CD14-positive monocyte (primary cell): ENCODE data around the gene SHROOM3. TPM values are rescaled to one million over a fixed set of nuclear protein-coding genes. Genes with fewer than 3 reads are reported as not detected.

Source experiments
- DNase-seq, 3 donors: peaks; one replicate each; pipeline ENCODE4 v3.0.0-alpha.2; 2011 to 2022
- H2AFZ ChIP-seq: 2 replicates; pipeline ENCODE4 v1.6.0; 2012; ENCODE audit warnings: mild to moderate bottlenecking, low read depth, low read length, inconsistent platforms; ENCODE audit not compliant: insufficient read depth, poor library complexity, severe bottlenecking
- H3K27ac ChIP-seq, 2 donors: 1 replicate in 1 of 2; 2 replicates in 1 of 2; pipeline ENCODE4 v1.5.1; 2012 to 2013; ENCODE audit warnings: low read length in 2 of 2, control low read depth in 1 of 2, inconsistent platforms in 1 of 2, low read depth in 1 of 2, mild to moderate bottlenecking in 1 of 2
- H3K27me3 ChIP-seq, 2 donors: one replicate each; pipeline versions ENCODE4 v1.6.0 to v1.6.1; 2011 to 2013; ENCODE audit warnings: low read length in 2 of 2; ENCODE audit not compliant: control insufficient read depth in 2 of 2, insufficient read depth in 2 of 2
- H3K36me3 ChIP-seq, 2 donors: replicated peaks in 1 of 2; 1 replicate in 1 of 2; 2 replicates in 1 of 2; pipeline versions ENCODE4 v1.5.1 to v1.6.1; 2012 to 2013; ENCODE audit warnings: low read length in 2 of 2, control low read depth in 1 of 2, inconsistent platforms in 1 of 2, mild to moderate bottlenecking in 1 of 2; ENCODE audit not compliant: insufficient read depth in 2 of 2, control insufficient read depth in 1 of 2
- H3K4me1 ChIP-seq, 2 donors: 1 replicate in 1 of 2; 2 replicates in 1 of 2; pipeline versions ENCODE4 v1.5.1 to v1.6.1; 2012 to 2013; ENCODE audit warnings: low read length in 2 of 2, control low read depth in 1 of 2, inconsistent platforms in 1 of 2, mild to moderate bottlenecking in 1 of 2, moderate library complexity in 1 of 2; ENCODE audit not compliant: insufficient read depth in 2 of 2, control insufficient read depth in 1 of 2
- H3K4me2 ChIP-seq: replicated peaks from 2 replicates; pipeline ENCODE3; 2012; ENCODE audit warnings: low read length, moderate library complexity, mild to moderate bottlenecking; ENCODE audit not compliant: poor library complexity, severe bottlenecking; ENCODE audit errors: extremely low read depth
- H3K4me3 ChIP-seq, 3 experiments: fragments of 200-600 bp in 1 of 3; sonication (generic) in 1 of 3; replicated peaks in 1 of 3; 1 replicate in 2 of 3; 2 replicates in 1 of 3; pipeline ENCODE4 v1.5.1; 2011 to 2013; ENCODE audit warnings: low read length in 3 of 3, mild to moderate bottlenecking in 3 of 3, control low read depth in 2 of 3, low read depth in 2 of 3, inconsistent platforms in 1 of 3, moderate library complexity in 1 of 3
- H3K79me2 ChIP-seq: 2 replicates; pipeline ENCODE4 v1.6.0; 2012; ENCODE audit warnings: mild to moderate bottlenecking, control low read depth, inconsistent platforms, low read length, moderate library complexity; ENCODE audit not compliant: insufficient read depth
- H3K9ac ChIP-seq: 2 replicates; pipeline ENCODE4 v1.6.0; 2017; ENCODE audit warnings: low read length, mild to moderate bottlenecking; ENCODE audit not compliant: insufficient read depth, poor library complexity, severe bottlenecking
- H3K9me3 ChIP-seq, 2 donors: replicated peaks in 1 of 2; 1 replicate in 1 of 2; 2 replicates in 1 of 2; pipeline versions ENCODE4 v1.5.1 to v1.6.1; 2012 to 2013; ENCODE audit warnings: low read length in 2 of 2, control low read depth in 1 of 2; ENCODE audit not compliant: control insufficient read depth in 1 of 2, insufficient read depth in 1 of 2
- H4K20me1 ChIP-seq: 2 replicates; pipeline ENCODE4 v1.6.0; 2012; ENCODE audit warnings: mild to moderate bottlenecking, low read length, control low read depth, moderate library complexity; ENCODE audit not compliant: insufficient read depth
- H3K27ac Mint-ChIP-seq, 7 donors: one replicate each; pipeline ENCODE4 v1.8.0; 2020; ENCODE audit warnings: mild to moderate bottlenecking in 7 of 7, mixed read lengths in 7 of 7, moderate library complexity in 6 of 7, inconsistent platforms in 2 of 7
- H3K27me3 Mint-ChIP-seq, 3 donors: one replicate each; pipeline ENCODE4 v1.8.0; 2021 to 2022; ENCODE audit warnings: low read depth in 3 of 3, mild to moderate bottlenecking in 3 of 3, mixed read lengths in 3 of 3, moderate library complexity in 3 of 3, inconsistent platforms in 1 of 3
- H3K36me3 Mint-ChIP-seq, 2 donors: one replicate each; pipeline ENCODE4 v1.8.0; 2020; ENCODE audit warnings: mixed read lengths in 2 of 2, inconsistent platforms in 1 of 2, mild to moderate bottlenecking in 1 of 2
- H3K4me1 Mint-ChIP-seq: one replicate; pipeline ENCODE4 v1.8.0; 2020; ENCODE audit warnings: mild to moderate bottlenecking, mixed read lengths
- H3K4me3 Mint-ChIP-seq, 2 donors: one replicate each; pipeline ENCODE4 v1.8.0; 2020; ENCODE audit warnings: mild to moderate bottlenecking in 2 of 2, mixed read lengths in 2 of 2, moderate library complexity in 1 of 2
- H3K9me3 Mint-ChIP-seq, 7 donors: one replicate each; pipeline ENCODE4 v1.8.0; 2020 to 2022; ENCODE audit warnings: mixed read lengths in 7 of 7, mild to moderate bottlenecking in 6 of 7, moderate library complexity in 6 of 7, inconsistent platforms in 2 of 7
- WGBS: methylation state at CpG from one replicate; pipeline ENCODE4 v1.1.5; 2013; ENCODE audit warnings: missing lambda C conversion rate; ENCODE audit not compliant: insufficient coverage; 5-methylcytosine and 5-hydroxymethylcytosine counted together
- intact Hi-C, 2 donors: fragments of 100-400 bp; cut with micrococcal nuclease; formaldehyde crosslinking; loops; one replicate each; pipeline versions ENCODE4 v1.15.0 to v1.15.1; 2023
- polyA plus RNA-seq, 3 donors: library from polyadenylated mRNA; depleted of rRNA in 1 of 3; unstranded in 2 of 3; stranded (reverse) in 1 of 3; fragments of 300-500 nt in 2 of 3; fragments of >200 nt in 1 of 3; fragmentation: Illumina TruSeq in 2 of 3; gene quantifications; 1 replicate in 2 of 3; 2 replicates in 1 of 3; pipeline ENCODE4 v1.2.3, GENCODE V29; 2012 to 2021
- TF ChIP-seq, protein P1 (sequence below): fragments of 200-600 bp; IDR thresholded peaks from one replicate; pipeline ENCODE4 v1.8.0; 2022; ENCODE audit warnings: antibody characterized with exemption, mild to moderate bottlenecking

The SHROOM3 gene
- polyA plus RNA-seq, 3 donors, result not detected

DNA sequence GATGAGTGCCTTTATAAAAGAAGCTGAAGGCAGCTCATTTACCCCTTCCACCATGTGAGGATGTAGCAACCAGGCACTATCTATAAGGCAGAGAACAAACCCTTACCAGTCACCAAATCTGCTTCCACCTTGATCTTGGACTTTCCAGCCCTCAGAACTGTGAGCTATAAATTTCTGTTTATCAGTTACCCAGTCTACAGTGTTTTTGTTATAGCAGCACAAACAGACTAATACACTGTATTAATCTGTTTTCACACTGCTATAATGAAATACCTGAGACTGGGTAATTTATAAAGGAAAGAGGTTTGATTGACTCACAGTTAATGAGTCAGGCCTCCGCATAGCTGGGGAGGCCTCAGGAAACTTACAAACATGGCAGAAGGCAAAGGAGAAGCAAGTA, 371.7 kb downstream of the SHROOM3 start:
- no peaks in the 10 kb centered on the region for H3K4me1 Mint-ChIP-seq
- peaks cover under 1 to 14% (median 6%) of the 10 kb centered on the region in 3 donors for H3K27me3 Mint-ChIP-seq
- intact Hi-C loops, result no loop called here
- H2AFZ ChIP-seq, result no peak overlapping the region
- no peak overlapping the region for H3K9ac ChIP-seq
- H3K9me3 ChIP-seq, result peaks cover 0 to 6% of the 10 kb centered on the region in 2 donors
- no peak overlapping the region for H3K27ac Mint-ChIP-seq
- H3K27me3 ChIP-seq, result no peaks in the 10 kb centered on the region
- TF ChIP-seq, protein P1, sequence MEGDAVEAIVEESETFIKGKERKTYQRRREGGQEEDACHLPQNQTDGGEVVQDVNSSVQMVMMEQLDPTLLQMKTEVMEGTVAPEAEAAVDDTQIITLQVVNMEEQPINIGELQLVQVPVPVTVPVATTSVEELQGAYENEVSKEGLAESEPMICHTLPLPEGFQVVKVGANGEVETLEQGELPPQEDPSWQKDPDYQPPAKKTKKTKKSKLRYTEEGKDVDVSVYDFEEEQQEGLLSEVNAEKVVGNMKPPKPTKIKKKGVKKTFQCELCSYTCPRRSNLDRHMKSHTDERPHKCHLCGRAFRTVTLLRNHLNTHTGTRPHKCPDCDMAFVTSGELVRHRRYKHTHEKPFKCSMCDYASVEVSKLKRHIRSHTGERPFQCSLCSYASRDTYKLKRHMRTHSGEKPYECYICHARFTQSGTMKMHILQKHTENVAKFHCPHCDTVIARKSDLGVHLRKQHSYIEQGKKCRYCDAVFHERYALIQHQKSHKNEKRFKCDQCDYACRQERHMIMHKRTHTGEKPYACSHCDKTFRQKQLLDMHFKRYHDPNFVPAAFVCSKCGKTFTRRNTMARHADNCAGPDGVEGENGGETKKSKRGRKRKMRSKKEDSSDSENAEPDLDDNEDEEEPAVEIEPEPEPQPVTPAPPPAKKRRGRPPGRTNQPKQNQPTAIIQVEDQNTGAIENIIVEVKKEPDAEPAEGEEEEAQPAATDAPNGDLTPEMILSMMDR, result no peak
- WGBS, result 100% methylated on average over 1 of the region's 1 CpG
- H3K79me2 ChIP-seq, result no peaks in the 10 kb centered on the region
- no peak for DNase-seq
- no peaks in the 10 kb centered on the region for H3K4me1 ChIP-seq
- H3K36me3 ChIP-seq, result no peaks in the 10 kb centered on the region
- no peak overlapping the region for H3K27ac ChIP-seq
- no peak overlapping the region for H3K4me3 ChIP-seq
- peaks cover 6 to 19% (median 15%) of the 10 kb centered on the region in 7 donors for H3K9me3 Mint-ChIP-seq
- no peaks in the 10 kb centered on the region for H3K36me3 Mint-ChIP-seq
- no peak overlapping the region for H3K4me3 Mint-ChIP-seq
- H3K4me2 ChIP-seq, result no peak overlapping the region
- H4K20me1 ChIP-seq, result no peaks in the 10 kb centered on the region

DNA sequence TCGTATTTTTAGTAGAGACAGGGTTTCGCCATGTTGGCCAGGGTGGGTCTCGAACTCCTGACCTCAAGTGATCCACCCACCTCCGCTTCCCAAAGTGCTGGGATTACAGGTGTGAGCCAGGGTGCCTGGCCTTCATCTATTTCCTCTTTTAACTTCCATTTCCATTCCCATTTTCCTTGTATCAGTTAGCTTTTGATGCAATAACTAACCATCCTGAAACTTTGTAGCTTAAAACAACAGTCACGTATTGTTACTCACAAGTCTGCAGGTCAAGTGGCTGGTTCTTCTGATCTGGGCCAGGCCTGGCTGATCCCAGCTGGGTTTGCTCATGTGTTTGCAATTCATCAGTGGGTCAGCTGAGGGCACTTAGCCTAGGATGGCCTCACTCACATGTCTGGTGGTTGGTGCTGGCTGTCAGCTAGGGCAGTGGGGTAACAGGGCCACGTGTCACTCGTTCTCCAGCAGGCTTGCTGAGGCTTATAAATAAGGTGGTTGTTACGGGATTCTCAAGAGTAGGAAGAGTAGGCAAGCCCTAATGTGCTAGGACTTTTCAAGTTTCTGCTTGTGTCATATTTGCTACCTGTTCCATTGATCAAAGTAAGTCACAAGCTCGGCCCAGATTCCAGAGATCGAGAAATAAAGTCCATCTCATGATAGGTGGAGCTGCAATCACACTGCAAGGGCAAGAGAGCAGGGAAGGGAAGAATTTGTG, 374.7 kb downstream of the SHROOM3 start:
- WGBS, result 100% methylated on average over 9 of the region's 10 CpGs
- Histone ChIP-seq H2AFZ (no peak overlapping the region), H3K27me3 (no peaks in the 10 kb centered on the region), H3K4me2 (no peak overlapping the region), H3K9ac (no peak overlapping the region), H3K36me3 (no peaks in the 10 kb centered on the region), H4K20me1 (no peaks in the 10 kb centered on the region), H3K4me1 (no peaks in the 10 kb centered on the region), H3K27ac (no peak overlapping the region), H3K9me3 (peaks cover 0 to 6% of the 10 kb centered on the region in 2 donors), H3K79me2 (no peaks in the 10 kb centered on the region), H3K4me3 (no peak overlapping the region)
- H3K27me3 Mint-ChIP-seq, result peaks cover 1 to 7% (median 3%) of the 10 kb centered on the region in 3 donors
- no peak for DNase-seq
- no peaks in the 10 kb centered on the region for H3K4me1 Mint-ChIP-seq
- H3K9me3 Mint-ChIP-seq, result peaks cover 6 to 19% (median 14%) of the 10 kb centered on the region in 7 donors
- intact Hi-C loops, result no loop called here
- TF ChIP-seq, protein P1, result no peak
- no peak overlapping the region for H3K4me3 Mint-ChIP-seq
- no peaks in the 10 kb centered on the region for H3K36me3 Mint-ChIP-seq
- H3K27ac Mint-ChIP-seq, result no peak overlapping the region
